NB4 (cell line): ENCODE measurements around the gene TUBD1.

ENCODE experiments used
- DNase-seq: peaks from one replicate; pipeline ENCODE4 v3.0.0; 2010; ENCODE audit warnings: low read depth
- H3K4me3 ChIP-seq: one replicate; pipeline ENCODE4 v1.5.1; 2011; ENCODE audit warnings: mild to moderate bottlenecking, low read depth, low read length, moderate library complexity
- MYC ChIP-seq: IDR thresholded peaks from 2 replicates; pipeline ENCODE4 v1.6.1; 2011; ENCODE audit warnings: low read depth, low read length
- POLR2A ChIP-seq: IDR thresholded peaks from 2 replicates; pipeline ENCODE4 v1.6.1; 2011; ENCODE audit warnings: mild to moderate bottlenecking; ENCODE audit not compliant: insufficient read length; ENCODE audit errors: extremely low read depth
- TF ChIP-seq, protein P1 (sequence below): IDR thresholded peaks from 2 replicates; pipeline ENCODE4 v1.6.1; 2011; ENCODE audit warnings: low read depth, low read length
- TF ChIP-seq, protein P2 (sequence below): IDR thresholded peaks from one replicate; pipeline ENCODE4 v1.5.1; 2012; ENCODE audit warnings: low read depth, low read length

The TUBD1 gene

DNA sequence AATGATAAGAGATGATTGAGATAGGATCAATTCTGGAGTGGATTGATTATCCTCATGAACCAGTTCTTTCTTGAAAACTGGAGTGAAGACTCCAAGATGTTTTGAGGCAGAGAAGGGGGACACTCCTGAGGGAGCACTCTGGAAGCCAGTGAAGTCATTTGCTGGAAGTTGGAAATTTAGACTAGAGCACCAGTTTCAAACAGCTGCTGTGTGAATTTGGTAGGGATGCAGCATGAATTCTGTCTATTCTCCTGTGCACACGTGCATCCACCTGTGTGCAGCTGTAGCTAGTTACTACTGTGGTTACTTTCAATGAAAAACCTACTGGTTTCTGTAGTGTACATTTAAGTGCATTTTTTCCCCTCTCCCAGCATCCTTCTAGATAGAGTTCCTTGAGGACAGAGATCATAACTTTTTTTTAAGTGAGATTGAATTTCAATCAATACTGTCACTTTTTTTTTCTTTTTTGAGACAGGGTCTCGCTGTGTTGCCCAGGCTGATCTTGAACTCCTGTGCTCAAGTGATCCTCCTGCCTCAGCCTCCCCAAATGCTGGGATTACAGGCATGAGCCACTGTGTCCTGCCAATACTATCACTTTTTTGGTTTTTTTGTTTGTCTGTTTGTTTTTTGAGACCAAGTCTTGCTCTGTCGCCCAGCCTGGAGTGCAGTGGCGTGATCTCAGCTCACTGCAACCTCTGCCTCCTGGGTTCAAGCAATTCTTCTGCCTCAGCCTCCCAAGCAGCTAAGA is 65.9 kb downstream of the TUBD1 start:
- no peak for TF ChIP-seq MYC
- no peak for DNase-seq
- H3K4me3 ChIP-seq, result no peak overlapping the region

DNA sequence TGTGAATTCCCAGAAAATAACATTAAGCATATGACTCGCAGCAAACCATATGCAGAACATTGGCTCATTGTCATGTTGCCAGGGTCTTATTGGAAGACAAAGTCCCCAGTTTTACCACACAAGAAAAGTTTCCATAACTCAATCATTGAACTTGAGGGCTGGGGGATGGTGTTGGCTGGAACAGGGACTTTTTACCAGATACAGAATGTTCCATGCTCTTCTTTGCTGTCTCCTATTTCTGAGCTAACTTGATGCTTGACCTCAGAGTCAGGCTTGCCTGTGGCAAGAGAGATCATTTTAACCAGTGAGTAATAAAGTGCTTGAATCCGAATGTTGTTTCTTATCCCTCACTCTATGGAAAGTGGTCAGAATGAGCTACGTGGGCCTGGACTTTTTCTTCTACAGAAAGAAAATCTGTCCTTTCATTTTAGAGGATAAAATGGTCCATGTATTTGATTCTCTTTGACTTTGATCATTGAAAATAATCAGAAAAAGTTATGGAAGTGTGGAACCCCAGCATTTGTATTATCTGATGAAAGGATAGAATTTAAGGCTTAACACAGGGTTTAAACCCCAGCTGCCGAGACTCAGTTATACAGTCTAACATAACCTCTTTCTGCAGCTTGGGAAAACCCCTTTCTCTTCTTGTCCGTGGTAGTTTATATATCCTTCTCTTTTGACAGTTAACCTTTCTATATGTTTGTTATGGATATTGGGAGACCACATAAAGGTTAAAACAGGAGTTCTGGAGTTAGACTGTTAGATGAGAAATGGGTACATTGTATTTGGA is 67.0 kb downstream of the TUBD1 start:
- TF ChIP-seq, protein P1, sequence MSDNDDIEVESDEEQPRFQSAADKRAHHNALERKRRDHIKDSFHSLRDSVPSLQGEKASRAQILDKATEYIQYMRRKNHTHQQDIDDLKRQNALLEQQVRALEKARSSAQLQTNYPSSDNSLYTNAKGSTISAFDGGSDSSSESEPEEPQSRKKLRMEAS, result no peak
- TF ChIP-seq, protein P2, sequence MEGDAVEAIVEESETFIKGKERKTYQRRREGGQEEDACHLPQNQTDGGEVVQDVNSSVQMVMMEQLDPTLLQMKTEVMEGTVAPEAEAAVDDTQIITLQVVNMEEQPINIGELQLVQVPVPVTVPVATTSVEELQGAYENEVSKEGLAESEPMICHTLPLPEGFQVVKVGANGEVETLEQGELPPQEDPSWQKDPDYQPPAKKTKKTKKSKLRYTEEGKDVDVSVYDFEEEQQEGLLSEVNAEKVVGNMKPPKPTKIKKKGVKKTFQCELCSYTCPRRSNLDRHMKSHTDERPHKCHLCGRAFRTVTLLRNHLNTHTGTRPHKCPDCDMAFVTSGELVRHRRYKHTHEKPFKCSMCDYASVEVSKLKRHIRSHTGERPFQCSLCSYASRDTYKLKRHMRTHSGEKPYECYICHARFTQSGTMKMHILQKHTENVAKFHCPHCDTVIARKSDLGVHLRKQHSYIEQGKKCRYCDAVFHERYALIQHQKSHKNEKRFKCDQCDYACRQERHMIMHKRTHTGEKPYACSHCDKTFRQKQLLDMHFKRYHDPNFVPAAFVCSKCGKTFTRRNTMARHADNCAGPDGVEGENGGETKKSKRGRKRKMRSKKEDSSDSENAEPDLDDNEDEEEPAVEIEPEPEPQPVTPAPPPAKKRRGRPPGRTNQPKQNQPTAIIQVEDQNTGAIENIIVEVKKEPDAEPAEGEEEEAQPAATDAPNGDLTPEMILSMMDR, result no peak
- TF ChIP-seq POLR2A, result no peak
- TF ChIP-seq MYC, result no peak
- DNase-seq, result no peak

DNA sequence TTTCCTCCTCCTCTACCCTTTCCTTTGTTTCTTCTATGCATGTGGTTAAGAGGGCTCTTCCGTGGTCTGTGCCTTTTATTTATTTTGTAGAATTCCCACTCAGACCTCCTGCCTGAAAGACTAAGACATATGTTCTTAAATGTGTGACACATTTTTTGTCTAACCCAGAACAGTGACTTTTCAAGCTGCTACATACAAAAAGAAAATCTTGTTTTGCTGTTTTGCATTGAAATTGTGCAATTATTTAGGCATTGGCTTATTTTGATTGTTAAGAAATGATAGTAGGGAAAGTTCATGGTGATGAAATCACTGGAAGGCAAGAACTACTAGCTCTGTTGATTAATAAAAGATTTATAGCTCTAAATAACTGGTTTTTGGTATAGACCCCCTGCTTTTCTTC is 76.8 kb downstream of the TUBD1 start:
- no peak for DNase-seq
- H3K4me3 ChIP-seq, result no peak overlapping the region
- TF ChIP-seq, protein P1, result no peak
- no peak for TF ChIP-seq POLR2A

More for the DNA sequence above, 67.0 kb downstream of the TUBD1 start:
- no peak overlapping the region for H3K4me3 ChIP-seq

DNA sequence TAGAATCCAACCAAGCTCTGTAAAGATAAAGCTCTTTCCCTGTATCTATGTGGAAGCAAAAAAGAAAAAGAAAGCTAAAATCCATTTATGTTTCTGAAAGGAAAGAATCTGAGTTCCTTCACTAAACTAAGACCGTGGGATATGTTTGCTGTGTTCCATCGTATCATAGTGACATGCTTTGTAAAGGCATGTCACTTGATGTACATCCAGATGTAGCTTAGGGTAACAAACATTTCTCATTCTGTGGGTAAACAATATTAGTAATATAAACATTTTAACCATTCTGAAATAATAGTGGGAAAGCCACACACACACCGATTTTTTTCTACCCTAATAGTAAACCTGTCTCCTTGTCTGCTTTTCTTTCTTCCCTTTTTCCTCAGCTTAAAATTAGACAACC is 78.1 kb downstream of the TUBD1 start:
- no peak overlapping the region for H3K4me3 ChIP-seq
- no peak for DNase-seq
- TF ChIP-seq, protein P1, result no peak
- TF ChIP-seq MYC, result no peak
- no peak for TF ChIP-seq POLR2A
- TF ChIP-seq, protein P2, result no peak

DNA sequence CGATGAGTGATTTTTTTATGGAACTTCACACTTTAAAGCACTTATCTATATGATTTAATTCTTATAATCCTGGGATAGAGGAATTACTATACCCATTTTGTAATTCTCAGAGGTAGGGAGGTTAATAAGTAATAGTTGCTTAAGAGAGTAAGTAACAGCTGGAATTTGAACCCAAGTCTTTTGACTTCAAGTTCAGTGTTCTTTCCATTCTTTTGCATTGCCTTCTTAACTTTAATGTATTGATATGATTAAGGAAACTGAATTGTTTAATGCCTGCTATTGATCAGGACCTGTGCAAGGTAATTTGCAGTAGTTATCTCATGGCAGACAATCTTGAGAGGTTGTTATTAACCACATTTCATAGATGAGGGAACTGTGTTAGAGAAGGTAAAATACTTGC is 78.5 kb downstream of the TUBD1 start:
- TF ChIP-seq, protein P1, result no peak
- TF ChIP-seq, protein P2, result no peak
- TF ChIP-seq POLR2A, result no peak
- TF ChIP-seq MYC, result no peak
- H3K4me3 ChIP-seq, result no peak overlapping the region
- no peak for DNase-seq

DNA sequence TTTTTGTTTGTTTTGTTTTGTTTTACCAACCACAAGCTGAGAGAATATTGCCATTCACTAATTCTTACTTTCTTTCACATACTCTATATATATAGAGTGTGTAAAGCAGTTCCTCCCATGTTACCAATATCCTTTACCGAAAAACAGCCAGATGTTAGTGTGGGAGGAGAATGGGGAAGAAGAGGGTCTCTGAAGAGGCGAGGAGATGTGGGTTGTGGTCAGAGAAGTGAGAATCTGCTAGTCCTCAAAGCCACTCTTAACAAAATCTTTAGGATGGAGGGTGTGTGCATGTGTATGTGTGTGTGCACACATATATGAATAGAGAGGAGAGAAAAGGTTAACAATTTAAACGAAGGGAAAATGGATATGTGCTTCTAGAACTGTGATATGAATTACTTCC is 80.6 kb downstream of the TUBD1 start:
- no peak overlapping the region for H3K4me3 ChIP-seq
- DNase-seq, result peak; percentile 94
- TF ChIP-seq, protein P1, result peak; percentile 48
- TF ChIP-seq MYC (0 out of 2 replicates have a peak, but pooled peaks have one; percentile 22), POLR2A (no peak)
- TF ChIP-seq, protein P2, result no peak
